OCI-LY3 (cell line): ENCODE data around the gene TMEM208.

Source experiments
- CTCF ChIP-seq: fragments of 200-600, 300-600 bp; sonication (generic); IDR thresholded peaks from 2 replicates; pipeline ENCODE4 v1.5.1; 2014; ENCODE audit warnings: antibody characterized with exemption, low read length, low read depth
- EZH2phosphoT487 ChIP-seq: fragments of 200-600 bp; shearing (Covaris generic); IDR thresholded peaks from 2 replicates; pipeline ENCODE4 v1.6.1; 2018; ENCODE audit warnings: antibody characterized with exemption, mixed run types, low read depth

GRCh38 chr16:67240506-67240905 lies 13.6 kb downstream of the TMEM208 start:
- TF ChIP-seq CTCF = no peak
- TF ChIP-seq EZH2phosphoT487 = no peak
